ENCODE measurements around the gene HLA-DOA.
A peak's percentile ranks its signal among the peaks of the same experiment; 100 is the strongest.

The HLA-DOA gene

DNA sequence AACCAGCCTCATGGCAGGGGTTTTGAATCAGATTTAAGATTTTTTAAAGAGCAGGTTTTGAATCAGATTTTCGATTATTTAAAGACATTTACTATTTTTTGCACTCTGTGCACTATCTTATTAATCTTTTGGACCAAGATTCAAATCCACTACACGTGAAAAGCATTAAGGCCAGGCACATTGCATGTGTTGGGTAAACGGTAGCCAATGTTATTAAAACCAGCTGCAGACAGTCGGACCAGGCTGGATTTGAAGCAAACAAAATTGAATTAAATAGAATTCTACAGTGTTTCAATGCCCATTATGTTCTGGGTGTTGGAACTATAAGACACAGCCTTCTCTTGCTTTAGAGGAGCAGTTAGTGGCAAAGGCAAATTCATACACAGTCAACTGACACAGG lies 7.7 kb downstream of the HLA-DOA start:
- no peak for ATAC-seq (ENCODE audit: low read depth)
- Mint-ChIP-seq H3K36me3 (peaks cover 11% of the 10 kb centered on the region), H3K4me1 (peaks cover 20% of the 10 kb centered on the region), H3K27ac (no peak overlapping the region), H3K9me3 (no peaks in the 10 kb centered on the region), H3K27me3 (no peaks in the 10 kb centered on the region), H3K4me3 (no peak overlapping the region)
- no peak for DNase-seq (ENCODE audit: low spot score in 2 of 2)

DNA sequence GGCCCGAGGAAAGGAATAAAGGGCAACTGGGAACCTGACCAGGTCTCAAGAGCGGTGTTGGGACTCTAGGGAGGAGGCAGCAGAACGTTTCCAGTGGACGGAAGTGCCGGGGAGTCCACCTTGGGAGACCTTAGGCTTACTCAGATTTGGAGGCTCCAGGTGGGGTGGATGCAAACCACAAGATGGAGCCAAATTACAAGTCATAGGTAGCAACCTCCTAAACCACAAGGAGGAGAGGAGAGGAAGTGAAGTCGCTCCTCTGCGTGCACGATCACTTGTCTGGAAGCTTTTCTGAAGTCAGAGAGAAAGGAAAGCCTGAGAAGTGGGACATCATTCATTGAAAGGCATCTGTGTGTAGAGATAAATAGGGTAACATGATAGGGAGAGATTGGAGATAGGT lies 9.3 kb downstream of the HLA-DOA start:
- no peaks in the 10 kb centered on the region for H3K9me3 Mint-ChIP-seq
- peaks cover 14% of the 10 kb centered on the region for H3K4me1 Mint-ChIP-seq
- peak in 1 of 2 donors; percentile 53 for DNase-seq (ENCODE audit: low spot score in 2 of 2)
- no peaks in the 10 kb centered on the region for H3K27me3 Mint-ChIP-seq
- ATAC-seq (ENCODE audit: low read depth) = peak; percentile 98
- H3K4me3 Mint-ChIP-seq = peak overlapping the region; percentile 57
- peak overlapping the region; percentile 63 for H3K27ac Mint-ChIP-seq
- H3K36me3 Mint-ChIP-seq = peaks cover 3% of the 10 kb centered on the region

DNA sequence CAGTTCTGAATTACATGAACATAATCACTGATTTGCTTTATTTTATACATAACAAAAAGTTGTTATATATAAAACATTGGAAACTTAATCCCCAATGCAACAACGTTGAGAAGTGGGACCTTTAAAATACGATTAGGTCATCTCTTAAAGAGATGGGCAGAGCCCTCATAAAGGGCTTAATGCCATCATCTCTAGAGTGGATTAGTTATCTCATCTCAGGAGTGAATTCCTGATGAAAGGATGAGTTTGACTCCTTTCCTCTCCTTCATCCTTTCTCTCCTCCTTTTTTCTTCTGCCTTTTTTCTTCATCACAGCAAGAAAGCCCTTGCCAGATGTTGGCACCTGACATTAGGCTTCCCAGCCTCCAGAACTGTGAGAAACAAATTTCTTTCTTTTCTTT lies 13.9 kb downstream of the HLA-DOA start:
- Mint-ChIP-seq H3K9me3 (no peaks in the 10 kb centered on the region), H3K27ac (no peak overlapping the region), H3K4me3 (no peak overlapping the region), H3K27me3 (peaks cover 3% of the 10 kb centered on the region), H3K36me3 (no peaks in the 10 kb centered on the region), H3K4me1 (peaks cover 9% of the 10 kb centered on the region)
- DNase-seq (ENCODE audit: low spot score in 2 of 2) (no peak), ATAC-seq (ENCODE audit: low read depth) (no peak)

DNA sequence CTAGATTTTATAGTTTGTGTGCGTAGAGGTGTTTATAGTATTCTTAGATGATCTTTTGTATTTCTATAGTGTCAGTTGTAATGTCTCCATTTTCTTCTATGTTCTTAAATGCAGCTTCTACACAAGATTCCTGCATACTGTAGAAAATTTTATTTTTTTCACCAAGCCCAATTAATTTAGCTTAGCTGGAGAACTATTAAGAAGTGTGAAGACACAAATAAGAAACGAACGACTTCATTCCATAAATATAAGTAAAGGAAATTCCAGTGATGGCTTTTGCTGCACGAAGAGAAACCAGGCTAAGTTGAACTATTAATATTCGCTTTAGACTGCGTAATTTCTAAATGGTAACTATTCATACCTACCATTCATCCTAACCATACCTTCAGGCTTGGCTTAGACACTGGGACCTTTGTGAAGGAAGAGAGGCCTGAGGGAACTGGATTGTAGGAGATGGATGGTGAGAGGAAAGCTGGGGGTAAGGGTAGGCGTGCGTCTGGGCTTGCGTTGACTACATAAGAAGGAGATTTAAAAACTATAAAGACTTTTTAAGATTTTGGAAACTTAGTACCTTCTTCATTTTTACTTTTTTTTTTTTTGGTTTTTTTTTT lies 15.9 kb downstream of the HLA-DOA start:
- Mint-ChIP-seq H3K4me3 (no peak overlapping the region), H3K9me3 (no peaks in the 10 kb centered on the region), H3K4me1 (peaks cover 3% of the 10 kb centered on the region), H3K27me3 (peaks cover 3% of the 10 kb centered on the region), H3K36me3 (no peaks in the 10 kb centered on the region), H3K27ac (no peak overlapping the region)
- DNase-seq (ENCODE audit: low spot score in 2 of 2) (no peak), ATAC-seq (ENCODE audit: low read depth) (no peak)

DNA sequence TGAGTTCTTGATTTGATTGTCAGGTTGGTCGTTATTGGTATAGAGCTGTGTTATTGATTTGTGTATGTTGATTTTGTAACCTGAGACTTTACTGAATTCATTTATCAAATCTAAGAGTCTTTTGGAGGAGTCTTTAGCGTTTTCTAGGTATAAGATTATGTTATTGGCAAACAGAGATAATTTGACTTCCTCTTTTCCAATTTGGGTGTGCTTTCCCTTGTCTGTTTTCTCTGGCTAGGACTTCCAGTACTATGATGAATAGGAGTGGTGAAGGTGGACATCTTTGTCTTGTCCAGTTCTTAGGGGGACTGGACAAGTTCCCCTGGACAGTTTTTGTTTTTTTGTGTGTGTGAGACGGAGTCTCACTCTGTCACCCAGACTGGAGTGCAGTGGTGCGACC lies 17.4 kb downstream of the HLA-DOA start:
- Mint-ChIP-seq H3K4me3 (no peak overlapping the region), H3K36me3 (no peaks in the 10 kb centered on the region), H3K27me3 (peaks cover 3% of the 10 kb centered on the region), H3K9me3 (no peaks in the 10 kb centered on the region), H3K4me1 (peaks cover 8% of the 10 kb centered on the region), H3K27ac (no peak overlapping the region)
- DNase-seq (ENCODE audit: low spot score in 2 of 2) = no peak
- no peak for ATAC-seq (ENCODE audit: low read depth)

DNA sequence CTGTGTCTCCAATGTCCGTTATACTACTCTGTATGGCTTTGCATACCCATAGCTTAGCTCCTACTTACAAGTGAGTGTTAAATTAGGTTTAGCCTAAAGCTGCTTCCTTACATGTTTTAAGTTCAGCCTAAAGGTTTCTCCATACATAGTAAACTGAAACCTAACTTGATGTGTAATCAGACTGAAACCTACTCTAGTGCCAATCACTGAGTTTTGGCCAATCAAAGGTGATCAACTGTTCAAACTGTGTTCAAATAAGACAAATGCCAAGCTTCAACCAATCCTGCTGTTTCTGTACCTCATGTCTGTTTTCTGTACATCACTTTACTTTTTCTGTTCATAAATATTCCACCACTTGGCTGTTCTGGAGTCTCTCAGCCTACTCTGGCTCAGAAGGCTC lies 20.0 kb downstream of the HLA-DOA start:
- Mint-ChIP-seq H3K4me3 (no peak overlapping the region), H3K4me1 (peaks cover 14% of the 10 kb centered on the region)
- no peak for ATAC-seq (ENCODE audit: low read depth)

DNA sequence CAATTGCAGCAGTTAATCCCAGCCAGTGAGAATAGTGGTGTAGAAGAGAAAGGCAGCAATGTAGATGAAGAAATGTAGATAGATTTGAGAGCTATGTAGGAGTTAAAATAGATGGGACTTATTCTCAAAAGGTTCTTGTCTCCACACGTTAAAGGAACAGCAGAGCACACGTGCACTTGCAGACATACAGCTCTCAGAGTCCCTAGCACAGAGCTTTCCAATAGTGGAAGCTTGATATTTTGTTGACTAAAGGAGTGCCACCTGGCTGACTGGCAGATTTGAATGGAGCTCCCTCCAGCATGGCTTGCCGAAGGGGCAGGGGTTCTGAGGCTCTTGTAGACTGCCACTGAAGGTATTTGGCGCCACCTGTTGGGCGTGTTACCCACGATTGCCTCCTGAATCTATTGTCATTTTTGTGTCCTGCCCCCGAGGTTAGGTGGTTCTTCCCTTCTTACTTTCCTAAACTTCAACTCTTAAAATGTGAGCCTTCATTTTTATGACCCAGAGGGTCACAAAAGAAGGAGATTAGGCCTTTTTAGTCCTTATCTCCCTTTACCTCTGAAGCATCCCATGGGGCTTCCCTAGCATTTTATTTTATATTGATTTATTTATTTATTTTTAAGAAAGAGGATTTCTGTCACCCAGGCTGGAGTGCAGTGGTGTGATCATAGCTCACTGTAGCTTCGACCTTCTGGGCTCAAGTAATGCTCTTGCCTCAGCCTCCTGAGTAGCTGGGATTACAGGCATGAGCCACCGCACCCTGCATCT lies 24.6 kb downstream of the HLA-DOA start:
- Mint-ChIP-seq H3K4me3 (no peak overlapping the region), H3K9me3 (no peaks in the 10 kb centered on the region), H3K36me3 (peaks cover 9% of the 10 kb centered on the region), H3K4me1 (peaks cover 32% of the 10 kb centered on the region), H3K27ac (no peak overlapping the region), H3K27me3 (no peaks in the 10 kb centered on the region)
- peak; percentile 98 for ATAC-seq (ENCODE audit: low read depth)
- DNase-seq (ENCODE audit: low spot score in 2 of 2) = peak; percentile 88 to 91

More for the DNA sequence above, 20.0 kb downstream of the HLA-DOA start:
- no peaks in the 10 kb centered on the region for H3K36me3 Mint-ChIP-seq
- no peak for DNase-seq (ENCODE audit: low spot score in 2 of 2)
- H3K27me3 Mint-ChIP-seq = peaks cover 3% of the 10 kb centered on the region
- no peak overlapping the region for H3K27ac Mint-ChIP-seq
- no peaks in the 10 kb centered on the region for H3K9me3 Mint-ChIP-seq

DNA sequence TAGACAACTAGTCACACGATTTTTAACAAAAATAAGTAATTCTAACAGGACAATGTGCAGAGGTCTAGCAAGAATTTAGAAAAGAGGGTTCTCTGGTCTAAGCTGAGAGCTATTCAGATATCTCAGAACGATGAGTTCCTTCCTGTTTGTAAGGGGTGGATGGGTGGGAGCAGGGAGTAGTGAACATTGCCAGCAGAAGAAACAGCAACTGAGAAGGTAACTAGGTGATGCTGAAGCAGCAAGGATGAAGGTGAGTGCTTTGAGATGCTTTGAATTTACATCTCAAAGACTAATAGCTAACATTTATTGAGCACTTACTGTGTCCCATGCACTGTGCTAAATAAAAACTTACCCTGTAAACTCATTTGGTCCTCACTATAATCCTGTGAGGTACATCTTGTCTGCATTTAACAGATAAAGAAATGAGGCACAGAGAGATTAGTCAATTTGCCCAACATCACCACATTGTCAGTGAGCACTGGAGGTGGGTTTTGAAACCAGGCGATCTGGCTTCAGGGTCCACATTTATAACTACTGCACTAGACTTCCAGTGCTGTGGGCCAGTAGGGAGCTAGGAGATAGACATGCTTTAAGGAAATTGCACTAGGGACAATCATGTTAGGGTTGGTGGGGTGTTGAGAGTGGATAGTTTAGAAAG lies 25.3 kb downstream of the HLA-DOA start:
- Mint-ChIP-seq H3K36me3 (peaks cover 12% of the 10 kb centered on the region), H3K4me1 (peaks cover 32% of the 10 kb centered on the region), H3K9me3 (no peaks in the 10 kb centered on the region), H3K27ac (peak overlapping the region; percentile 85), H3K4me3 (no peak overlapping the region), H3K27me3 (no peaks in the 10 kb centered on the region)
- ATAC-seq (ENCODE audit: low read depth) = no peak
- DNase-seq (ENCODE audit: low spot score in 2 of 2) = no peak

DNA sequence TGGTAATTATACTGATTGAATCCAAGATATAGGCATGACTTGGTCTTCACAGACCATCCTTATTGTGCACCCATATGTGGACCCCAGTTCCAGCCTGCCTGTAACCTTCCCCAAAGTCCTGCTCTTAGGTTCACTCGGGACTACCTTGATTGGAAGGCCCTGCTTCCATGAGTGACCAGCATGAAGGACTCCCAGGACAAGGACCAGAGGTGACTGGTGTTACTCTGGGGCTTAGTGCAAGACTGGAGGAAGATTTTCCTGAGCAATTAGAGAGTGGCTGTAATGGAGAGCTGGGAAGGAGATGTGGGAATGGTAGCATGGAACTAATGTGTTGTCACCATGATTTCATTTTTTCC lies 25.9 kb downstream of the HLA-DOA start:
- ATAC-seq (ENCODE audit: low read depth) (no peak), DNase-seq (ENCODE audit: low spot score in 2 of 2) (no peak)
- peaks cover 34% of the 10 kb centered on the region for H3K4me1 Mint-ChIP-seq
- H3K9me3 Mint-ChIP-seq = no peaks in the 10 kb centered on the region
- H3K36me3 Mint-ChIP-seq = peaks cover 16% of the 10 kb centered on the region
- no peak overlapping the region for H3K4me3 Mint-ChIP-seq
- no peaks in the 10 kb centered on the region for H3K27me3 Mint-ChIP-seq
- peak overlapping the region; percentile 85 for H3K27ac Mint-ChIP-seq

DNA sequence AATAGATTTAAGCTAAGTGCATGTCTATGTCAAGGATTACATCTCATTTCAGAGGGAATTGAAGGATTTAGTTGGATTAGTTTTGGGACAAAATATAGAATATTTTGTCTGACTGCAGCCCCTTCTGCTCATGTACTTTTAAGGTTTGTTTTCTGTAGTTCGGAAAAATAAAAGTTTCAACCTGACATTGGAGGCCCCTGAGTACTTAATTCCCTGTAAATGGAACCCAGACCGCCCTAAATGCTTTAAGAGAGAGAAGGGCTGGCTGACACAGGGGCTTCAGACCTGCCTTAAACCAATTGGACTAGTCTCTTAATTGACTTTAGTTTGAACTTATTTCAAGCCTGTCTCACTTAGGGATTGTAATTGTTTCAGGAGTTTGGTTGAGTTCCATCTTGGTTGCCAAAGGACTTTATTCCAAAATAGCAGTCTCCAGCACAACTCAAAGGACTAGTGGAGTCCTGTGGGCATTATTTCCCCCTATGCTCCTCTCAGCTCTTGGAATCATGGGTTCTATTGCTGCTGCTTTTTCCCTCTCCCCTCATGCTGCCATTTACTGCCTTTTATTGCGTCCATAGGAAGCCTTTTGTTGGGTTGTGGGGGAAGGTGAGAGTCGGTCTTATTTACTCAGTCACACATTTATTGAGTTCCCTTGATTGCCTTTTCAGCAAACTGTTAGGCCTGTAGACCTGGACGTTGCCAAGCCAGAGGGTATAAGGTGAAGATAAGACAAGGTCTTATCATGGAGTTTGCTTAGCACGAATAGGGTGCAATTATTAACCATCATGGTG lies 26.5 kb downstream of the HLA-DOA start:
- ATAC-seq (ENCODE audit: low read depth) = no peak
- H3K27ac Mint-ChIP-seq = peak overlapping the region; percentile 85
- peaks cover 21% of the 10 kb centered on the region for H3K36me3 Mint-ChIP-seq
- no peaks in the 10 kb centered on the region for H3K27me3 Mint-ChIP-seq
- no peak overlapping the region for H3K4me3 Mint-ChIP-seq
- no peaks in the 10 kb centered on the region for H3K9me3 Mint-ChIP-seq
- H3K4me1 Mint-ChIP-seq = peaks cover 35% of the 10 kb centered on the region
- DNase-seq (ENCODE audit: low spot score in 2 of 2) = no peak

DNA sequence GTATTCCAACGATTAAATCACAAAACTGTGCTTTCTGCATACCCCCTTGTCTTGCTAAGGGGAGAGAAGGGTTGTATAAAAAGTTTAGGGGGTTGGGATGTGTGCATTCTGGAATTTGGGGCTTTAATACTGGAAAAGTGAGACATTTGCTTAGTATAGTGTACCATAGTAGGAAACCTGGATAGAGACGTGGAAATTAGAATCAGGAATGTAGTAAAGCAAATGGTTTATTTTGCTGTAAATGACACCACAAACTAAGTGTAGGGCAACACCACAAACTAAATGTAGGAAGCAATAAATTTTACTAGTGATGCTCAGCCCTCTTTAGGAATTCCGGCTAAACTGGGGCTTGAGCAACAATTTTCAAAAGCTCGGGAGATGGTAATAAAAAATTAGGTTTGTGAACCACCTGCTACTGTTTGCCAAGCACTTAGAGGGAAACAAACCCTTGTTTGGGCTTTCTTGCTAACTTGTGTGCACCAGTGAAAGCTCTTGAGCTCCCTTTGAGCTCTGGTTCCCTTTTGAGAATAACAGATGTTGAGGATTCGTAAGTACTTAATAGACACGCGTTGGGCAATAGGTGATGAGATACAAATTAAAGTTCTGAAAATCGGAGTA lies 27.2 kb downstream of the HLA-DOA start:
- ATAC-seq (ENCODE audit: low read depth) = no peak
- no peaks in the 10 kb centered on the region for H3K27me3 Mint-ChIP-seq
- H3K9me3 Mint-ChIP-seq = no peaks in the 10 kb centered on the region
- no peak for DNase-seq (ENCODE audit: low spot score in 2 of 2)
- H3K36me3 Mint-ChIP-seq = peaks cover 26% of the 10 kb centered on the region
- H3K27ac Mint-ChIP-seq = peak overlapping the region; percentile 85
- no peak overlapping the region for H3K4me3 Mint-ChIP-seq
- H3K4me1 Mint-ChIP-seq = peaks cover 40% of the 10 kb centered on the region

DNA sequence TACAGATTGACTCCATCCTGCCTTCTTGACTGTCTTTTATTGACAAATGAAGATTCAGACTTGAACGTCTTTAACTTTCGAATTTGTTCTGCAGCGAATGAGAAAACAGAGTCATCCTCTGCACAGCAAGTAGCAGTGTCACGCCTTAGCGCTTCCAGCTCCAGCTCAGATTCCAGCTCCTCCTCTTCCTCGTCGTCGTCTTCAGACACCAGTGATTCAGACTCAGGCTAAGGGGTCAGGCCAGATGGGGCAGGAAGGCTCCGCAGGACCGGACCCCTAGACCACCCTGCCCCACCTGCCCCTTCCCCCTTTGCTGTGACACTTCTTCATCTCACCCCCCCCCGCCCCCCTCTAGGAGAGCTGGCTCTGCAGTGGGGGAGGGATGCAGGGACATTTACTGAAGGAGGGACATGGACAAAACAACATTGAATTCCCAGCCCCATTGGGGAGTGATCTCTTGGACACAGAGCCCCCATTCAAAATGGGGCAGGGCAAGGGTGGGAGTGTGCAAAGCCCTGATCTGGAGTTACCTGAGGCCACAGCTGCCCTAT lies 28.8 kb downstream of the HLA-DOA start:
- no peak overlapping the region for H3K4me3 Mint-ChIP-seq
- DNase-seq (ENCODE audit: low spot score in 2 of 2) (no peak), ATAC-seq (ENCODE audit: low read depth) (no peak)
- peaks cover 34% of the 10 kb centered on the region for H3K36me3 Mint-ChIP-seq
- H3K27ac Mint-ChIP-seq = no peak overlapping the region
- H3K4me1 Mint-ChIP-seq = peaks cover 52% of the 10 kb centered on the region
- H3K9me3 Mint-ChIP-seq = no peaks in the 10 kb centered on the region
- no peaks in the 10 kb centered on the region for H3K27me3 Mint-ChIP-seq

DNA sequence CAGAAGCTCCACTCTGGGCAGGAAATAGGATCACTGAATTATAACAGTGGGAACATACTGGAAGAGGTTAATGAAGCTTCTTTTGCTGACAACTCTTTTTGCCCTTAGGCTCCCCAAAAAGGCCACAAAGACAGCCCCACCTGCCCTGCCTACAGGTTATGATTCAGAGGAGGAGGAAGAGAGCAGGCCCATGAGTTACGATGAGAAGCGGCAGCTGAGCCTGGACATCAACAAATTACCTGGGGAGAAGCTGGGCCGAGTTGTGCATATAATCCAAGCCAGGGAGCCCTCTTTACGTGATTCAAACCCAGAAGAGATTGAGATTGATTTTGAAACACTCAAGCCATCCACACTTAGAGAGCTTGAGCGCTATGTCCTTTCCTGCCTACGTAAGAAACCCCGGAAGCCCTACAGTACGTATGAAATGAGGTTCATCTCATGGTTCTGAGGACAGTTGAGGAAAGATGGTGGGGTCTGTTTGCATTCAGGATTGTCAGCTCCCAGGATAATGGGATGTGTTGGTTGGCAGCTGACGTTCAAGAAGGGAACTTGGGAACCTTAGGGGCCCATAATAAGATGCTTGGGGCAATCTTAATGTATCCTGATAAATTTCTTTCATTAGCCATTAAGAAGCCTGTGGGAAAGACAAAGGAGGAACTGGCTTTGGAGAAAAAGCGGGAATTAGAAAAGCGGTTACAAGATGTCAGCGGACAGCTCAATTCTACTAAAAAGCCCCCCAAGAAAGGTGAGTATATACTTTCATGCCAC lies 29.5 kb downstream of the HLA-DOA start:
- no peak overlapping the region for H3K4me3 Mint-ChIP-seq
- no peak for ATAC-seq (ENCODE audit: low read depth)
- H3K4me1 Mint-ChIP-seq = peaks cover 55% of the 10 kb centered on the region
- no peak for DNase-seq (ENCODE audit: low spot score in 2 of 2)
- no peak overlapping the region for H3K27ac Mint-ChIP-seq
- no peaks in the 10 kb centered on the region for H3K9me3 Mint-ChIP-seq
- peaks cover 37% of the 10 kb centered on the region for H3K36me3 Mint-ChIP-seq
- H3K27me3 Mint-ChIP-seq = no peaks in the 10 kb centered on the region

All from memory B cell (primary cell).